Hepatocyte (in vitro differentiated cells): Measurements from ENCODE around the gene FCRL1. TPM values are rescaled to one million over a fixed set of nuclear protein-coding genes. Genes with fewer than 3 reads are reported as not detected.

Experiments used
- DNase-seq: peaks from one replicate; pipeline ENCODE4 v3.0.0-alpha.2; 2016; ENCODE audit warnings: low spot score
- H2AFZ ChIP-seq: fragments of 200-600 bp; sonication (generic); 2 replicates; pipeline ENCODE4 v1.6.0; 2016; ENCODE audit warnings: antibody characterized with exemption, mild to moderate bottlenecking
- H3K27ac ChIP-seq: fragments of 200-600 bp; sonication (generic); 2 replicates; pipeline ENCODE4 v1.5.1; 2016; ENCODE audit warnings: mild to moderate bottlenecking
- H3K27me3 ChIP-seq: fragments of 200-600 bp; sonication (generic); 2 replicates; pipeline ENCODE4 v1.6.1; 2016
- H3K36me3 ChIP-seq: fragments of 200-600 bp; sonication (generic); replicated peaks from 2 replicates; pipeline ENCODE4 v1.5.1; 2016; ENCODE audit warnings: low read depth; ENCODE audit not compliant: insufficient read depth
- H3K4me1 ChIP-seq: fragments of 200-600 bp; sonication (generic); 2 replicates; pipeline ENCODE4 v1.5.1; 2016; ENCODE audit warnings: mild to moderate bottlenecking, moderate library complexity; ENCODE audit not compliant: insufficient read depth
- H3K4me2 ChIP-seq: fragments of 200-600 bp; sonication (generic); 2 replicates; pipeline ENCODE4 v1.6.0; 2016
- H3K4me3 ChIP-seq: fragments of 200-600 bp; sonication (generic); 2 replicates; pipeline ENCODE4 v1.5.1; 2016; ENCODE audit warnings: mild to moderate bottlenecking
- H3K79me2 ChIP-seq: fragments of 200-600 bp; sonication (generic); 2 replicates; pipeline ENCODE4 v1.6.0; 2017; ENCODE audit warnings: mild to moderate bottlenecking
- H3K9me2 ChIP-seq: fragments of 200-600 bp; sonication (generic); replicated peaks from 2 replicates; pipeline ENCODE4 v1.6.0; 2017; ENCODE audit warnings: mild to moderate bottlenecking; ENCODE audit not compliant: insufficient read depth
- H3K9me3 ChIP-seq: fragments of 200-600 bp; sonication (generic); 2 replicates; pipeline ENCODE4 v1.5.1; 2016; ENCODE audit warnings: low read depth, mild to moderate bottlenecking
- H4K20me1 ChIP-seq: fragments of 200-600 bp; sonication (generic); 2 replicates; pipeline ENCODE4 v1.6.0; 2016; ENCODE audit warnings: mild to moderate bottlenecking; ENCODE audit not compliant: insufficient read depth, poor library complexity, severe bottlenecking
- EZH2 ChIP-seq: fragments of 200-600 bp; sonication (generic); IDR thresholded peaks from 2 replicates; pipeline ENCODE4 v1.6.1; 2016; ENCODE audit warnings: antibody characterized with exemption, mild to moderate bottlenecking, borderline replicate concordance
- EZH2phosphoT487 ChIP-seq: fragments of 200-600 bp; sonication (generic); IDR thresholded peaks from one replicate; pipeline ENCODE4 v1.6.1; 2018; ENCODE audit warnings: antibody characterized with exemption, mild to moderate bottlenecking, low read depth, moderate library complexity; ENCODE audit not compliant: unreplicated experiment, severe bottlenecking
- WGBS: methylation state at CpG from one replicate; pipeline ENCODE4 v1.1.6; 2016; ENCODE audit warnings: low lambda C conversion rate; ENCODE audit errors: missing lambda C conversion rate; 5-methylcytosine and 5-hydroxymethylcytosine counted together
- polyA plus RNA-seq: library from polyadenylated mRNA; unstranded; fragments of >200 nt; fragmentation: Nextera tagmentation; extraction: Ambion mirVana; gene quantifications from 2 replicates; pipeline ENCODE4 v1.2.1, GENCODE V29; 2016
- total RNA-seq: library from RNA; depleted of rRNA; stranded (reverse); fragments of >200 nt; gene quantifications from 2 replicates; pipeline ENCODE4 v1.2.3, GENCODE V29; 2014
- TF ChIP-seq, protein P1 (sequence below): fragments of 200-600 bp; sonication (generic); IDR thresholded peaks from 2 replicates; pipeline ENCODE4 v1.5.1; 2016; ENCODE audit warnings: antibody characterized with exemption, mild to moderate bottlenecking; ENCODE audit not compliant: poor library complexity

Gene FCRL1
- total and polyA plus RNA-seq, 2 experiments from 2014 or later = not detected

DNA sequence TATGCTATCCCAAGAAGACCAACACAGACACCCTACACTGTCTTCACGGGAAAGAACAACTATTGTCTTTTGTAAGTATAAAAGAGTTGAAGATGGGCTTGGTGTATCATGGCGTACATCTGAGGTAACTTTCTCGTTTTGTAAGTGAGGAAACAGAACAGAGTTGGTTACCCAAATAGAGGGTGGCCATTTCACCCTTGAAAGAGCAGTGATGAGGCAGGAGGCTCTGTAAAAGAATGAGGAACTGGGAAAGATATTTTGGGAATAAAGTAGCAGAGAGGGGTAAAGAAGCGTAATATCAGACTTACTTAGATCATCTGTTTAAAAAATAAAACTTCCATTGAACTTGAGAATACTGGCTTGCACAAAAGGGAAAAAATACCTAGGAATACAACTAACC is 61.9 kb downstream of the FCRL1 start:
- no peaks in the 10 kb centered on the region for H3K4me1 ChIP-seq
- TF ChIP-seq, protein P1, sequence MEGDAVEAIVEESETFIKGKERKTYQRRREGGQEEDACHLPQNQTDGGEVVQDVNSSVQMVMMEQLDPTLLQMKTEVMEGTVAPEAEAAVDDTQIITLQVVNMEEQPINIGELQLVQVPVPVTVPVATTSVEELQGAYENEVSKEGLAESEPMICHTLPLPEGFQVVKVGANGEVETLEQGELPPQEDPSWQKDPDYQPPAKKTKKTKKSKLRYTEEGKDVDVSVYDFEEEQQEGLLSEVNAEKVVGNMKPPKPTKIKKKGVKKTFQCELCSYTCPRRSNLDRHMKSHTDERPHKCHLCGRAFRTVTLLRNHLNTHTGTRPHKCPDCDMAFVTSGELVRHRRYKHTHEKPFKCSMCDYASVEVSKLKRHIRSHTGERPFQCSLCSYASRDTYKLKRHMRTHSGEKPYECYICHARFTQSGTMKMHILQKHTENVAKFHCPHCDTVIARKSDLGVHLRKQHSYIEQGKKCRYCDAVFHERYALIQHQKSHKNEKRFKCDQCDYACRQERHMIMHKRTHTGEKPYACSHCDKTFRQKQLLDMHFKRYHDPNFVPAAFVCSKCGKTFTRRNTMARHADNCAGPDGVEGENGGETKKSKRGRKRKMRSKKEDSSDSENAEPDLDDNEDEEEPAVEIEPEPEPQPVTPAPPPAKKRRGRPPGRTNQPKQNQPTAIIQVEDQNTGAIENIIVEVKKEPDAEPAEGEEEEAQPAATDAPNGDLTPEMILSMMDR = no peak
- no peak for TF ChIP-seq EZH2phosphoT487
- TF ChIP-seq EZH2 = no peak
- WGBS = 93% methylated on average over 4 of the region's 4 CpGs

DNA sequence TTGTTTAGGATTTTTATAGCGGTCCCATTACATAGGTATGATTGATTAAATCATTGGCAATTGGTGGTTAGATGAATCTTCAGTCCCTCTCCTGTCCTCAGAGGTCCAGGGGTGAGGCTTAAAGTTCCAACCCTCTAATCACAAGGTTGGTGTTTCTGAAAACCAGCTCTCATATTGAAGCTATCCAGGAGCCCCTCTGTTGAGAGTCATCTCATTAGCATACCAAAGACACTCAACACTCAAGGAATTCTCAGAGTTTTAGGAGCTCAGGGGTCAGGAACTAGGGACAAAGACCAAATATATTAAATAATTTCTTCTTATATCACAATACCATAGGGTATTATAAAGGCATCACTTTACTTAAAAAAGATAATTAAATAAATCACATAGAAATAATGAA is 66.3 kb downstream of the FCRL1 start:
- no peak for DNase-seq
- H3K79me2 ChIP-seq = no peaks in the 10 kb centered on the region
- no peaks in the 10 kb centered on the region for H4K20me1 ChIP-seq
- H3K4me1 ChIP-seq = no peaks in the 10 kb centered on the region
- no peaks in the 10 kb centered on the region for H3K9me3 ChIP-seq
- H3K4me2 ChIP-seq = no peak overlapping the region
- H3K9me2 ChIP-seq = no peaks in the 10 kb centered on the region
- H3K27me3 ChIP-seq = no peaks in the 10 kb centered on the region
- TF ChIP-seq, protein P1 = no peak
- no peak for TF ChIP-seq EZH2phosphoT487
- no peak for TF ChIP-seq EZH2
- no peak overlapping the region for H2AFZ ChIP-seq
- no peak overlapping the region for H3K27ac ChIP-seq
- H3K4me3 ChIP-seq = no peak overlapping the region
- whole genome bisulfite sequencing = 76% methylated on average over 1 of the region's 1 CpG
- no peaks in the 10 kb centered on the region for H3K36me3 ChIP-seq

More for the DNA sequence above, 61.9 kb downstream of the FCRL1 start:
- Histone ChIP-seq H3K4me3 (no peak overlapping the region), H3K9me2 (no peaks in the 10 kb centered on the region), H2AFZ (no peak overlapping the region), H3K4me2 (no peak overlapping the region), H4K20me1 (no peaks in the 10 kb centered on the region), H3K27ac (no peak overlapping the region), H3K9me3 (no peaks in the 10 kb centered on the region), H3K36me3 (no peaks in the 10 kb centered on the region), H3K27me3 (no peaks in the 10 kb centered on the region), H3K79me2 (no peaks in the 10 kb centered on the region)
- no peak for DNase-seq

DNA sequence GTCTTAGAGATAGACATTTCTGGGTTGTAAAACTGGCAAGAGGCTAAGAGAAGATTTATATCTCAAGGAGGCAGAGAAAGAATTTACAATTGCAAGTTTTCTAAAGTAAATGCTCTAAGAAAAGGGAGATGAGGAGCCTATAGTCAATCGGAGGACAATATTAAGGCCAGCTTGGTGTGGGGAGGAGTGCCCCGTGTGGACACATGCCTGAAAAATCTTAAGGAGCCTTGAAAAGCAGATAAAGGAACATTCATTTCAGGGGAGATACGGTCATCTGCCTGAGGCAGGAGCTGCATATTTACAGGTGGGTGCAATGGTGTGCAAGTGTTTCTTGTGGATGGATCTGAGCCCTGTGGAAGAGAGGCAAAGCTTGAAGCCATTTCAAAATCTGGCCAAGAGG is 68.6 kb downstream of the FCRL1 start:
- no peak for TF ChIP-seq EZH2
- TF ChIP-seq, protein P1 = no peak
- no peak for TF ChIP-seq EZH2phosphoT487
- 49% methylated on average over 3 of the region's 3 CpGs for WGBS
- Histone ChIP-seq H3K27me3 (no peaks in the 10 kb centered on the region), H4K20me1 (no peaks in the 10 kb centered on the region), H3K9me2 (no peaks in the 10 kb centered on the region), H3K27ac (no peak overlapping the region), H3K79me2 (no peaks in the 10 kb centered on the region), H2AFZ (no peak overlapping the region), H3K4me3 (no peak overlapping the region), H3K4me1 (no peaks in the 10 kb centered on the region), H3K9me3 (no peaks in the 10 kb centered on the region), H3K4me2 (no peak overlapping the region), H3K36me3 (no peaks in the 10 kb centered on the region)
- no peak for DNase-seq
